ENCODE data around the gene FANCF.

FANCF gene

GRCh38 chr11:22602504-22602903 is 23.1 kb downstream of the FANCF start:
- H3K9me3 ChIP-seq (replicated peaks; ENCODE audit: insufficient read depth, low read length): no peaks in the 10 kb centered on the region
- no peaks in the 10 kb centered on the region for H3K27me3 ChIP-seq (replicated peaks; ENCODE audit: insufficient read depth, low read length)
- H3K4me3 ChIP-seq (ENCODE audit: low read length): no peak overlapping the region
- DNase-seq: no peak
- H3K36me3 ChIP-seq (replicated peaks; ENCODE audit: insufficient read depth, low read length): no peaks in the 10 kb centered on the region
- no peaks in the 10 kb centered on the region for H3K9me2 ChIP-seq (replicated peaks; ENCODE audit: insufficient read depth, low read length)
- no peaks in the 10 kb centered on the region for H3K4me1 ChIP-seq (ENCODE audit: low read length)
- no peak overlapping the region for H3K9ac ChIP-seq (ENCODE audit: low read length)
- H3K4me2 ChIP-seq (ENCODE audit: low read depth, low read length): no peak overlapping the region
- no peak overlapping the region for H2AFZ ChIP-seq (ENCODE audit: low read length)
- no peak for TF ChIP-seq EZH2 (optimal IDR thresholded peaks at IDR 0.05; ENCODE audit: low read depth, low read length)
- no peak for TF ChIP-seq EZH2phosphoT487 (IDR thresholded peaks at IDR 0.05; ENCODE audit: low read length)
- no peak for TF ChIP-seq CTCF (IDR thresholded peaks at IDR 0.05; ENCODE audit: low read length)
- H4K20me1 ChIP-seq (ENCODE audit: insufficient read depth, low read length): no peaks in the 10 kb centered on the region
- H3K79me2 ChIP-seq (ENCODE audit: low read length): no peaks in the 10 kb centered on the region
- H3F3A ChIP-seq (ENCODE audit: insufficient read depth, low read length): no peaks in the 10 kb centered on the region; the same call in 1 of the 2 replicates
- no peak overlapping the region for H3K27ac ChIP-seq (ENCODE audit: low read length)

- Histone ChIP-seq H3K4me2 (ENCODE audit: low read depth, low read length) (no peak overlapping the region), H3K4me3 (ENCODE audit: low read length) (no peak overlapping the region), H3F3A (ENCODE audit: insufficient read depth, low read length) (no peaks in the 10 kb centered on the region; the same call in 1 of the 2 replicates), H3K9me2 (replicated peaks; ENCODE audit: insufficient read depth, low read length) (no peaks in the 10 kb centered on the region), H4K20me1 (ENCODE audit: insufficient read depth, low read length) (no peaks in the 10 kb centered on the region), H3K9me3 (replicated peaks; ENCODE audit: insufficient read depth, low read length) (no peaks in the 10 kb centered on the region), H3K9ac (ENCODE audit: low read length) (no peak overlapping the region), H3K79me2 (ENCODE audit: low read length) (no peaks in the 10 kb centered on the region), H3K4me1 (ENCODE audit: low read length) (no peaks in the 10 kb centered on the region), H2AFZ (ENCODE audit: low read length) (no peak overlapping the region), H3K27ac (ENCODE audit: low read length) (no peak overlapping the region), H3K36me3 (replicated peaks; ENCODE audit: insufficient read depth, low read length) (no peaks in the 10 kb centered on the region), H3K27me3 (replicated peaks; ENCODE audit: insufficient read depth, low read length) (no peaks in the 10 kb centered on the region)
- no peak for DNase-seq
- TF ChIP-seq EZH2phosphoT487 (IDR thresholded peaks at IDR 0.05; ENCODE audit: low read length) (no peak), CTCF (IDR thresholded peaks at IDR 0.05; ENCODE audit: low read length) (no peak), EZH2 (optimal IDR thresholded peaks at IDR 0.05; ENCODE audit: low read depth, low read length) (no peak)
Measured at GRCh38 chr11:22599458-22599857, 26.2 kb downstream of the FANCF start.

GRCh38 chr11:22597062-22597461 is 28.6 kb downstream of the FANCF start:
- Histone ChIP-seq H3K27me3 (replicated peaks; ENCODE audit: insufficient read depth, low read length) (no peaks in the 10 kb centered on the region), H3F3A (ENCODE audit: insufficient read depth, low read length) (no peaks in the 10 kb centered on the region), H3K79me2 (ENCODE audit: low read length) (no peaks in the 10 kb centered on the region), H3K4me3 (ENCODE audit: low read length) (no peak overlapping the region), H3K27ac (ENCODE audit: low read length) (no peak overlapping the region), H3K4me2 (ENCODE audit: low read depth, low read length) (no peak overlapping the region), H3K9me3 (replicated peaks; ENCODE audit: insufficient read depth, low read length) (no peaks in the 10 kb centered on the region), H3K4me1 (ENCODE audit: low read length) (no peaks in the 10 kb centered on the region), H3K9ac (ENCODE audit: low read length) (no peak overlapping the region), H3K9me2 (replicated peaks; ENCODE audit: insufficient read depth, low read length) (no peaks in the 10 kb centered on the region), H2AFZ (ENCODE audit: low read length) (no peak overlapping the region), H4K20me1 (ENCODE audit: insufficient read depth, low read length) (no peaks in the 10 kb centered on the region), H3K36me3 (replicated peaks; ENCODE audit: insufficient read depth, low read length) (no peaks in the 10 kb centered on the region)
- DNase-seq: no peak
- TF ChIP-seq CTCF (IDR thresholded peaks at IDR 0.05; ENCODE audit: low read length): no peak
- TF ChIP-seq EZH2 (optimal IDR thresholded peaks at IDR 0.05; ENCODE audit: low read depth, low read length): no peak
- TF ChIP-seq EZH2phosphoT487 (IDR thresholded peaks at IDR 0.05; ENCODE audit: low read length): no peak

All from MM.1S (cell line).